Activated CD4-positive, alpha-beta T cell treated with anti-CD3 and anti-CD28 coated beads, Interleukin-2, amount 10 ng/mL, durations not matched to agents 7 days and 5 days (primary cell): ENCODE measurements around the gene TUBA1A. TPM values are rescaled to one million over a fixed set of nuclear protein-coding genes. Genes with fewer than 3 reads are reported as not detected.
"Not testable (repeated sequence)": the region's sequence is repeated elsewhere in the genome, so short reads cannot be mapped to it uniquely, and the experiment has no call there.

Source experiments
- CTCF ChIA-PET: fragments of 350-600 bp; sonication (Branson Sonifier 250); formaldehyde crosslinking; loops from one replicate; lab custom pipeline; 2021; ENCODE audit warnings: antibody characterized with exemption; lab: Charles Lee
- POLR2A ChIA-PET: fragments of 350-600 bp; sonication (Branson Sonifier 250); formaldehyde crosslinking; loops from one replicate; lab custom pipeline; 2021; ENCODE audit warnings: antibody characterized with exemption; lab: Charles Lee
- DNase-seq: peaks from one replicate; pipeline ENCODE4 v3.0.0-alpha.2; 2020
- H3K27ac Mint-ChIP-seq: one replicate; pipeline ENCODE4 v1.8.0; 2021; ENCODE audit warnings: mild to moderate bottlenecking, moderate library complexity, mixed read lengths
- H3K27me3 Mint-ChIP-seq: one replicate; pipeline ENCODE4 v1.8.0; 2021; ENCODE audit warnings: mixed read lengths
- H3K36me3 Mint-ChIP-seq: one replicate; pipeline ENCODE4 v1.8.0; 2021; ENCODE audit warnings: low read depth, mixed read lengths
- H3K4me1 Mint-ChIP-seq: one replicate; pipeline ENCODE4 v1.8.0; 2021; ENCODE audit warnings: mixed read lengths
- H3K4me3 Mint-ChIP-seq: one replicate; pipeline ENCODE4 v1.8.0; 2021; ENCODE audit warnings: mild to moderate bottlenecking, moderate library complexity, mixed read lengths
- H3K9me3 Mint-ChIP-seq: one replicate; pipeline ENCODE4 v1.8.0; 2021; ENCODE audit warnings: mixed read lengths
- total RNA-seq, 2 experiments: library from RNA; stranded (reverse); gene quantifications; one replicate each; pipeline ENCODE4 v1.2.3, GENCODE V29; 2021

TUBA1A gene
- total RNA-seq, 2 experiments from 2014 or later: 94.8 to 109 TPM

- Mint-ChIP-seq H3K27me3 (no peaks in the 10 kb centered on the region), H3K36me3 (peaks cover 1% of the 10 kb centered on the region), H3K4me1 (peaks cover 8% of the 10 kb centered on the region), H3K9me3 (no peaks in the 10 kb centered on the region), H3K27ac (no peak overlapping the region), H3K4me3 (no peak overlapping the region)
- POLR2A ChIA-PET: no interaction called here
- DNase-seq: no peak
- CTCF ChIA-PET: interaction anchor here (0.9 kb wide), 1 partner anchor 119 kb away, joined by 3 read pairs; no protein-coding TSS in a partner anchor
These were observed 50.3 kb downstream of the TUBA1A start for GRCh38 chr12:49138587-49138986.

DNA sequence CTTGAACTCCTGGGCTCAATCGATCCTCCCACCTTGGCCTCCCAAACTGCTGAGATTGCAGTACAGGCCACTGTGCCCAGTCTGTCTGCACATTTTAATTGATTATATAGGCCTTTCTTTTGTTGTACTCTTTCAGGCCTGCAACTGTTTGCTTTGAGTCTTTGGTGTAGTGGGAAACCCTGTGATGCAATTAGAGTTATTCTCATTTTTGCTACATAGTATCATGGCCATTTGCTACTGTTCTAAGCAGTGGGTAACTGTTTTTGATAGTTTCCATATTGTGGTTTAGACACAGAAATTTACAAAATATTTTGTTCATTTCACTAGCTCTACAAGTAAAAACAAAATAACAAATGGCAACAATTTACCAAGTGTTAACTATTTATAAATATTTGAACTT lies 51.4 kb downstream of the TUBA1A start:
- Mint-ChIP-seq H3K36me3 (peaks cover 1% of the 10 kb centered on the region), H3K4me1 (peaks cover 19% of the 10 kb centered on the region), H3K9me3 (no peaks in the 10 kb centered on the region), H3K27ac (no peak overlapping the region), H3K4me3 (no peak overlapping the region), H3K27me3 (no peaks in the 10 kb centered on the region)
- ChIA-PET CTCF (no interaction called here), POLR2A (no interaction called here)
- DNase-seq: no peak

DNA sequence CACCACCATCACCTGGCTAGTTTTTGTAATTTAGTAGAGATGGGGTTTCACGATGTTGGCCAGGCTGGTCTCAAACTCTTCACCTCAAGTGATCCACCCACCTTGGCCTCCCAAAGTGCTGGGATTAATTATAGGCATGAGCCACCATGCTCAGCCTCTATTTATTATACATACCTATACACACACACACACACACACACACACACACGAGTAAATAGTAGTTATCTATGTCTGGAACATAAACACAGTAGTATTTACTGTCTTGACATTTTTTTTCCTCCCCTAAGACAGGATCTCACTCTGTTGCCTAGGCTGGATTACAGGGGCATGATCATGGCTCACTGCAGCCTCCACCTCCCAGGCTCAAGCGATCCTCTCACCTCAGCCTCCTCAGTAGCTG lies 51.9 kb downstream of the TUBA1A start:
- CTCF ChIA-PET, POLR2A ChIA-PET, DNase-seq, H3K36me3 Mint-ChIP-seq, H3K9me3 Mint-ChIP-seq, H3K27me3 Mint-ChIP-seq, H3K4me3 Mint-ChIP-seq: not testable (repeated sequence)
- Mint-ChIP-seq H3K27ac (peak overlapping the region; percentile 25), H3K4me1 (peaks cover 24% of the 10 kb centered on the region)

Other genes starting within 250 kb of the TUBA1A start
- gene ARF3, start 231.6 kb downstream of the TUBA1A start, total RNA-seq: 100 to 1,000 TPM in 1 of 2 experiments, 10 to 100 TPM in 1; 89.6 to 114 TPM
- gene WNT10B, start 217.3 kb downstream of the TUBA1A start, total RNA-seq: under 1 TPM; 0.52 to 0.99 TPM
- gene WNT1, start 210.8 kb downstream of the TUBA1A start, total RNA-seq: under 1 TPM; 0.17 to 0.29 TPM
- gene DDN, start 189.7 kb downstream of the TUBA1A start, total RNA-seq: under 1 TPM; 0.10 to 0.17 TPM
- 10 to 100 TPM; 62.5 to 65.5 TPM for gene PRKAG1, start 170.3 kb downstream of the TUBA1A start, total RNA-seq
- 100 to 1,000 TPM in 1 of 2 experiments, 10 to 100 TPM in 1; 97.9 to 116 TPM for gene KMT2D, start 128.3 kb downstream of the TUBA1A start, total RNA-seq
- gene RHEBL1, start 119.1 kb downstream of the TUBA1A start, total RNA-seq: 1 to 10 TPM; 4.6 to 6.4 TPM
- gene DHH, start 94.3 kb downstream of the TUBA1A start, total RNA-seq: under 1 TPM in 1 of 2 experiments, not detected in 1; 0.12 TPM
- 10 to 100 TPM; 60.3 to 62.3 TPM for gene LMBR1L, start 78.2 kb downstream of the TUBA1A start, total RNA-seq
- 1,000 to 10,000 TPM; 2,153 to 2,254 TPM for gene TUBA1B, start 57.7 kb downstream of the TUBA1A start, total RNA-seq
- 100 to 1,000 TPM; 246 to 278 TPM for gene TUBA1C, start 76.0 kb upstream of the TUBA1A start, total RNA-seq
- gene PRPH, start 106.1 kb upstream of the TUBA1A start, total RNA-seq: not detected
- 100 to 1,000 TPM; 111 to 115 TPM for gene TROAP, start 134.2 kb upstream of the TUBA1A start, total RNA-seq
- gene C1QL4, start 148.1 kb upstream of the TUBA1A start, total RNA-seq: not detected
- not detected for gene DNAJC22, start 157.8 kb upstream of the TUBA1A start, total RNA-seq
- 10 to 100 TPM; 12.8 to 20.3 TPM for gene SPATS2, start 178.4 kb upstream of the TUBA1A start, total RNA-seq